ENCODE results near the gene CCNB2.
"Not testable (repeated sequence)": the region's sequence is repeated elsewhere in the genome, so short reads cannot be mapped to it uniquely, and the experiment has no call there.

CCNB2 gene

GRCh38 chr15:59131969-59132562 lies 27.1 kb downstream of the CCNB2 start:
- no peak overlapping the region for H3K4me3 ChIP-seq (ENCODE audit: low read length)
- no peak for DNase-seq (ENCODE audit: low read depth)
- TF ChIP-seq CTCF (conservative IDR thresholded peaks at IDR 0.05; ENCODE audit: low read depth, low read length): no peak

- H3K4me3 ChIP-seq (ENCODE audit: low read length): no peak overlapping the region
- DNase-seq (ENCODE audit: low read depth): no peak
- TF ChIP-seq CTCF (conservative IDR thresholded peaks at IDR 0.05; ENCODE audit: low read depth, low read length): no peak
These were observed 29.0 kb downstream of the CCNB2 start for GRCh38 chr15:59133929-59134427.

- DNase-seq (ENCODE audit: low read depth): no peak
- no peak for TF ChIP-seq CTCF (conservative IDR thresholded peaks at IDR 0.05; ENCODE audit: low read depth, low read length)
- no peak overlapping the region for H3K4me3 ChIP-seq (ENCODE audit: low read length)
These were observed 32.6 kb downstream of the CCNB2 start for GRCh38 chr15:59137566-59137965.

- DNase-seq (ENCODE audit: low read depth): no peak
- TF ChIP-seq CTCF (conservative IDR thresholded peaks at IDR 0.05; ENCODE audit: low read depth, low read length): peak; percentile 77
- no peak overlapping the region for H3K4me3 ChIP-seq (ENCODE audit: low read length)
These were observed 33.3 kb downstream of the CCNB2 start for GRCh38 chr15:59138243-59138642.

GRCh38 chr15:59140422-59141226 lies 35.7 kb downstream of the CCNB2 start:
- DNase-seq (ENCODE audit: low read depth): peak; percentile 51
- no peak overlapping the region for H3K4me3 ChIP-seq (ENCODE audit: low read length)
- TF ChIP-seq CTCF (conservative IDR thresholded peaks at IDR 0.05; ENCODE audit: low read depth, low read length): no peak

- TF ChIP-seq CTCF (conservative IDR thresholded peaks at IDR 0.05; ENCODE audit: low read depth, low read length): no peak
These were observed 38.3 kb downstream of the CCNB2 start for GRCh38 chr15:59143281-59143680.

GRCh38 chr15:59144594-59144993 lies 39.6 kb downstream of the CCNB2 start:
- not testable (repeated sequence) for DNase-seq (ENCODE audit: low read depth); H3K4me3 ChIP-seq (ENCODE audit: low read length)
- peak; percentile 22 for TF ChIP-seq CTCF (conservative IDR thresholded peaks at IDR 0.05; ENCODE audit: low read depth, low read length)

More at GRCh38 chr15:59143281-59143680, 38.3 kb downstream of the CCNB2 start:
- DNase-seq (ENCODE audit: low read depth): no peak
- no peak overlapping the region for H3K4me3 ChIP-seq (ENCODE audit: low read length)

Data from retinal pigment epithelial cell (primary cell).